ENCODE data around the gene CORO7.
A peak's percentile ranks its signal among the peaks of the same experiment; 100 is the strongest.
"Not testable (repeated sequence)": the region's sequence is repeated elsewhere in the genome, so short reads cannot be mapped to it uniquely, and the experiment has no call there.

The CORO7 gene

DNA sequence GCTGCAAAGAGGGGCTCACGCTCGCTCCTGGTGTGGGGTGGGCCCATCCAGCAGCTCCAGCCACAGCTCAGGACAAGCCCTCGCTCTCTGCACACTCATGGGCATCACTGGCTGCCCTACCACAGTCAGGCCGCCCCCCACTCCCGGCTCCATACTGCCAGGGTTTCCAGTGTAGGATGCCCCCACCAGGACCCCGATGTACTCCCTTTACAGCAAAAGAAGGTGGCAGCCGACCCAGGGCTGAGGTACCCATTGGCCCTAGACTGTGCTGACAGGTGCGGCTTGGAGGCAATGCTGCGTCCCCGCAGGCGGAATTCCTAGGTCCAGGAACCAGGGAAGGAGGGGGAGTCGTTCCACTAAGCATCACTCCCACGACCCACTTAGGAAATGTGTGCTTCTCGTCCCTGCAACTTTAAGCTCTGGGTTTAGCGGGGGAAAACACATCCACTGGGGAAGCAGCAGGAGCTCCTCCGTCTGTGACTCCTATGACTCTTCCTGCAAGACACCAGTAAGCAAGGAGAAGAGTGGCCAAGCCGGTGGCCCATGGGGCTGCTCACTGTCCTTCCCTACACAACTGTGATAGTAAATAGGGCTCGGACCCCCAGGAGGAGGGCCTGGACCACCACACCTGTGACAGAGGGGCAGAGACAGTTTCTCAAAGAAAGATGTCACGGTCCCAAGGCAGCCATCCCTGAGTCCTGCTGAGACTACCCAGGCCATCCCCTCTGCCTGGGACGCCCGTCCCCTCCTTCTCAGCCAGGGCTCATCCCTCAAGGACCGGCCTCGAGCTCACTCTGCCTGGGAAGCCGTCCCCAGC lies 13.1 kb downstream of the CORO7 start:
- DNase-seq (ENCODE audit: low read depth in 2 of 3, low spot score in 2 of 3): no peak

DNA sequence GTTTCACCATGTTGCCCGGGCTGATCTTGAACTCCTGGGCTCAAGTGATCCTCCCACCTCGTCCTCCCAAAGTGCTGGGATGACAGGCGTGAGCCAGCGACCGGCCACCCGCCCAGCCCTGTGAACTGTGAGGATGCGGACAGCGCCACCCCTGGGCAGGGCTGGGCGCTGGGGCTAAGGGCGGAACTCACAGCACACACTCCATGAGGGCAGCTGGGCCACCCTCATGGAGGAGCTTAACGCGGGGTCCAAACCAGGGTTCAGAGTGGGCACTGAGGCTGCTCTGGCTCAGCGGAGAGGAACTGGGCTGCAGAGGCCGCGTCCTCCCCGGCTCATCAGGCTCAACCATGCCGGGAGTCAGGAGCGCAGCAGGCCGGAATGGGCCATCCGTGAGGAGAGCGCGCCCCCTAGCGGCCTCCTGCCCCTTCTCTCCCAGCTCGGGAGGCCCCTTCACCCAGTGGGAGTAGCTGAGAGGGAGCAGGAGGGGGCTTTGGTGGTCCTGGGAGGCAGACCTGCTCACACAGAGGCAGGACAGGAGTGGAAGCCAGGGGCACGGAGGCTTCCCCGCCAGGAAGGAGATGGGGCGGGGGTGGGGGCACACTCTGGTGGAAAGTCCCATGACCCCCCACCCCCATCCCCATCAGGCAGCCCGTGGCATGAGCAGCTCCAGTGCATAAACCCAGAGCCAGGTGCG lies 13.8 kb downstream of the CORO7 start:
- peak in 2 of 3 experiments; percentile 58 to 67 for DNase-seq (ENCODE audit: low read depth in 2 of 3, low spot score in 2 of 3)

DNA sequence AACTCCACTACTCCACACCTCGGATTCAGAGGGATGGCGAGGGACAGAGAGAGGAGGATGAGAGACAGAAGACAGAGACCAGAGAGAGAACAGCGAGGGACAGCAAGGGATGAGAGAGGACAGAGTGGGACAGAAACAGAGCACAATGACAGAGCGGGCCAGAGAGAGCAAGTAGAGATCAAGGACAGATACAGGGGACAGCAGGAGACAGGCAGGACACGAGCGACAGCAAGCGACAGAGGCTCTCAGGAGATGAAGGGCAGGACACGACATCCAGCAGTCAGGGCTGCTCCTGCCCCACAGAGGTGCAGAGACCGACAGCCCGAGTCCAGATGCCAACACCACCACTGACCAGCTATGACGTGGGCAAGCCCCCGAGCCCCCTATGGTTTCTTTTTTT lies 14.9 kb downstream of the CORO7 start:
- no peak for DNase-seq (ENCODE audit: low read depth in 2 of 3, low spot score in 2 of 3)

DNA sequence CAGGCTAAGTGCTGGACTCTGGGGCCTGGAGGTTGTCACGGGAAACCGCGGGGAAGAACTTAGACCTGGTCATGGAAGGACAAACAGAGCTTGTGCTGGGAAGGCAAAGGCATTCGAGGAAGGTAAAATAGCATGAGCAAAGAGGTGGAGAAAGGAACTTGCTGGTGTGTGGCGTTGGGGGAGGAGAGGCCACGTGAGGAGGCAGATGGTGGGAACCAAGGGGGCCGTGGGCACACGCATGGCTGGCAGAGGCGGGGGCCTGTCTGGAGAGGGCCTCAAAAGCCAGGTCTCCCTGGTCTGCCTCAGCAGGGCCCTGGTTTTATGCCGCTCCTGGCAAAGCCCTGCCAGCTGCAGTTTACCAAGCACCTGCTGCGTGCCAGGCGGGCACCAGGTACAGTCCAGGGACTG lies 15.3 kb downstream of the CORO7 start:
- no peak for DNase-seq (ENCODE audit: low read depth in 2 of 3, low spot score in 2 of 3)

DNA sequence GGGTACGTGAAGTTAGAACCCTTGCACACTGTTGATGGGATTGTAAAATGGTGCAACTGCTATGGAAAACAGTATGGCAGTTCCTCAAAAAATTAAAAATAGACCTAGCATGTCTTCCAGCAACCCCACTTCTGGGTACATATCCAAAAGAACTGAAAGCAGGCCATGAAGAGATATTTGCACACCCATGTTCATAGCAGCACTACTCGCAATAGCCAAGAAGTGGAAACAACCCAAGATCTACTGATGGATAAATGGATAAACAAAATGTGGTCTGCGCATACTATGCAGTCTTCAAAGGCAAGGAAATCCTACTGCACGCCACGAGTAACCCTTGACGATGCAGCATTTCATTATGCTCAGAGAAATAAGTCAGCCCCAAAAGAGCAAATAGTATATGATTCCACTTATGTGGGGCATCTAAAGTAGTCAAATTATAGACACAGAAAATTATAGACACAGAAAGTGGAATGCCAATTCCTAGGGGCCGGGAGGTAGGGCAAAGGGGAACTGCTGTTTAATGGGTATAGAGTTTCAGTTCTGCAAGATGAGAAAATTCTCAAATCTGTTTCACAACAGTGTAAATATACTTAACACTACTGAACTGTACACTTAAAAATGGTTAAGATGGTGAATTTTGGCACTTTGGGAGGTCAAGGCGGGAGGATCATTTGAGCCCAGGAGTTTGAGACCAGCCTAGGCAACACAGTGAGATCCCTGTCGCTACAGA lies 17.2 kb downstream of the CORO7 start:
- no peak for DNase-seq (ENCODE audit: low read depth in 2 of 3, low spot score in 2 of 3)

DNA sequence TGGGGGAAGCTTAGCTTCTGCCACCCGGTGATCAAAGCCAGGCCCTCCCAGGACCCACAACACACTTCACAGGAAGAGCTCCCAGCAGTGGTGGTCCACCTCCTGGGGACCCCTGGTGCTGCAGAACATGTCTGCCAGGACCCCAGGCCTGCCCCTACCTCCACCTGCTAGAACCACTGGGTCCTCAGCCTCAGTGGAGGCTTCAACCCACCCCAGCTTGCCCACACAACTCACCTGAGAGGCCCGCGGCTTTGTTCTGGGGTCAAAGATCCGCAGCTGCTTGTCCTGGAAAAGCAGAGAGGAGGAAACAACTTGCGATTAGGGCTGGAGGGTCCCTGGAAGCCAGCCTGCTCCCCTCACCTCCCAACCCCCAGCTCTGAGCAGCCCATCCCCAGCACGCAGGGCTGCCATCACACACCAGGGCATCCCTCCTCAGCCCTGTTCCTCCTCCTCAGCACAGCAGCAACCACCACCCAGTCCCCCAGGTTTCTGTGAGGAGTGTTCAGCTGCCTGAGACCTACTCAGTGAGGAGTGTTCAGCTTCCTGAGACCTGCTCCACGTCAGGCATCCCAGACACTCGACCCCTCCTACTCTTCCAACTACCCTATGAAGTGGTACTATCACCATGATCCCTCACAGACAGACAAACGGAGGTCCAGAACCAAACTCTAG lies 21.2 kb downstream of the CORO7 start:
- DNase-seq (ENCODE audit: low read depth in 2 of 3, low spot score in 2 of 3): no peak

DNA sequence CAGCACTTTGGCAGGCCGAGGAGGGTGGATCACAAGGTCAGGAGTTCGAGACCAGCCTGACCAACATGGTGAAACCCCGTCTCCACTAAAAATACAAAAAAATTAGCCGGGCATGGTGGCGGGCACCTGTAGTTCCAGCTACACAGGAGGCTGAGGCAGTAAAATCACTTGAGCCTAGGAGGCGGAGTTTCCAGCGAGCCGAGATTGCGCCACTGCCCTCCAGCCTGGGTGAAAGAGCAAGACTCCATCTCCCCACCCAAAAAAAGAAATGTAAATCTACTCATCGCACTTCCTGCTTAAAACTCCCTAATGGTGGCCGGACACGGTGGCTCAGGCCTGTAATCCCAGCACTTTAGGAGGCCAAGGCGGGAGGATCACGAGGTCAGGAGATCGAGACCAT lies 22.5 kb downstream of the CORO7 start:
- not testable (repeated sequence) for DNase-seq (ENCODE audit: low read depth in 2 of 3, low spot score in 2 of 3)

DNA sequence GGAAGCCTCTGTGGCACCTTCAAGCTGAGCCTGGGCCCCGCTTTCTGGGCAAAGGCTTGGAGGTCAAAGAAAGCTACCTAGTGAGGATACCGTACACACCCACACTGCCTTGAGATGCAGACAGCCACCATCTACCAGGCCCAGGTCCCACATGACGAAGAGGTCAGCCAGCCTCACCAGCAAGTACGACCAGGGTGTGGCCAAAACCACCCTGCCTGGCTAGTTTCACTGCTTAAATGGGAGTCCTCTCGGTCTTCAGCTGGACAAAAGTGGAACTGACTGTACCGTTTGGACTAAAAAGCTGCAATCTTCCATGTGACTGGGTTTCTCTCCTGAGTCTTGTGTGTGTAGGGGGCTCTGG lies 23.2 kb downstream of the CORO7 start:
- DNase-seq (ENCODE audit: low read depth in 2 of 3, low spot score in 2 of 3): no peak

DNA sequence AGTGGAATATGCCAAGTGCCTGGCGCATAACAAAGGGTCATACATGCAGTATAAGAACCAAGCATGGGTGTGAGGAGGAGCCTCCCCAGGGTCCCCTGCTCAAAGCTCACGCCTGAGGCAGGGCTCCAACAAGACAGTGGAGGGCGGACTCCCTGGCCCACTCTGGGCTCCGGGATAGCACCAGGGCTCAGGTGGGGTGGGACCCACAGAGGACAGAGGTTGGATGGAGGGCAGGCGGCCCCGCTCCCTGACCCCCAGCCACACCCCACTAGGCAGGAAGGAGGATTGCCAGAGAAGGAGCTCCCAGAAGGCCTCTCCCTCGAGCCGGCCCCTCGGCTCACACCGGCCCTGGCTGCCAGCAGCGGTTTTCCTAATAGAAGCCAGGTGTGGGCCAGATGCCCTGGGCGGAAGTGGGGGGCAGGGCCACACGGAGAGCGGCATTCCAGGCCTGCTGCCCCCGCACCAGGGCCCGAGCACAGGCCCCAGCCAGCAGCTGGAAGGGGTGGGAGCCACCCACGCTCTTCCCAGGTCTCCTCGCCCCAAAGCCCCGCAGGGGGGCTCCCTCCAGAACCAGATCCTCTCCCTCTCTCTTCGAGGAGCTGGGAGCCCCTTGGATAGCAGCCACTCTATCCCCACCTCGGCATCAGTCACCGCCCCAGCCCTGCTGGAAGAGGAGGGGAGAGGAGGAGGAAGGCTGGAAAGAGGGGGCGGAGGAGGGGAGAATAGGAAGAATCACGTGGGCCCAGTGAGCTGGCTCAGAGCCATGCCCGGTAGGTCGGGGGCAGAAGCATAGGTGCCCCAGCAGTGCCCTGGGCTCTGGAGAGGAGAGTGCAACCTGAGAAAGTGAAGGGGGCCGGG lies 23.8 kb downstream of the CORO7 start:
- no peak for DNase-seq (ENCODE audit: low read depth in 2 of 3, low spot score in 2 of 3)

DNA sequence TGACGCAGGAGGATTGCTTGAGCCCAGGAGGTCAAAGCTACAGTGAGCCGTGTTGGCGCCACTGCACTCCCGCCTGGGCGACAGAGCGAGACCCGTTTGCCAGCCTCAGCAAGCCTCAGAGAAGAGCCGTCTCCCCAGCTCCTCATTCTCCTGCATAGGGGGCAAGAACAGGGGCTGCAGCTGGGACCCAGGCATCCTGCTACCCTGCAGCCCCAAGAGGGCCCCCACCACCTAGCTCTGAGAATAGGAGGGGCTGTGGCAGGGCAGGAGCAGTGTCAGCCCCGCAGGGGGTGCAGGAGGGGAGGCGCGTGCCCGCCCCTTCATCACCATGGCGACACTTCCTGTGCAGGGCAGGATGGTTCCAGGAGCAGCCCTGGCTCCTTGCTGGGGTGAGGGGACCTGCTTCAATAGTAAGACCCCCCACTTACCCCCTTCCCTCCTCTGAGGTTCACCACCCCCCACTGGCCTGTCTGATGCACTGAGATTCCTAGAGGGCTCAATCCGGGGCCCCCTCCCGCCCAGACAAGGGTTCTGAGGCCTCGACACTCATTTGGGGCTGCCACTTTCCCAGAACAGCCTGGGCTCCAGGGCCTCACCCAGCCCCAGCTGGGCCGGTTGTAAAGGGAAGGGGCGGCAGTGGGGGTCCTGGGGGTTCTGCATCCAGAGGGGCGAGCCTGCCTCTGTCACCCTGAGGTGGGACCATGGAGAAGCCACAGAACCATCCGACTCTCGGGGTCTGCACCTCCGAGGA lies 24.6 kb downstream of the CORO7 start:
- no peak for DNase-seq (ENCODE audit: low read depth in 2 of 3, low spot score in 2 of 3)

DNA sequence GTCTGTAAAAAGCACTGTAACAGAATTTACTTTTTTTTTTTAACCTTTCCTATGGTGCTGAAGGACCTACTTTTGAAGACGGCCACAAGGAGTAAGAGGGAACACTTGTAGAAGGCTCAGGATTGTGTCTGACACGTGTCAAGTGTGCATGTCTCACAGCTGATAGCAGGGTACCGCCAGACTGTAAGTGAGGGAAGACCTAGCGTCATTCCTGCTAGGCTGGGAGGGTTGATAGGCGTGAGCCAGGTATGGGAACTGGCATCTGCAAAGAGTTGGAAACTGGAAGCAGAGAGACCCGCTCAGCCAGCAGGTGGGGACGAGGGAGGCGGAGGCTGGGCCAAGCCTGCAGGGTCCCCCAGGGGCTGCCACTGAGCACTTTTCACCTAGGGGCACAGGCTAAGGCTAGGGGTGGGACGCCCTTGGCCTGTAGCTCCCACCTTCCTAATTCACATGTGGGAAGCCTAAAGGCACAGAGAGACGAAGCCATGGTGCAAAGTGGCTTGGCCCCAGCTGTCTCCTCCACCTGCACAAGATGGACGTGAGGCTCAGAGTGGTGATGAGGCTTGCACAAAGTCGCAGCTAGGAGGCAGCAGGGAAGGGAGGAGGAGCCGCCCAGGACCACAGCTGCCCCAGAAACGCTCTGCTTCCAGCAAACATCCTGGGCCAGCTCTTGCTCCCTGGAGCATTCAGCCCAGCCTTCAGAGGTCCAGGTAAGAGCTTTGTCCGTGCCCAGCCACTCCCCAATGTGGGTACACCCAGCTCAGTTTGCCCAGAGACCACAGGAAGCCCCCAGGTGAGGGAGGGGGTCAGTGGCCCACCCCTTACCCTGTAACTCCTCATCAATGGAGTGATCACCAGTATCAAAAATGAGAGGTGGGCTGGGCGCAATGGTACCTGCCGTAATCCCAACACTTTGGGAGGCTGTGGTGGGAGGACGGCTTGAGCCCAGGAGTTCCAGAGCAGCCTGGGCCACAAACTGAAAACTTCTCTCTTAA lies 25.8 kb downstream of the CORO7 start:
- DNase-seq (ENCODE audit: low read depth in 2 of 3, low spot score in 2 of 3): no peak

DNA sequence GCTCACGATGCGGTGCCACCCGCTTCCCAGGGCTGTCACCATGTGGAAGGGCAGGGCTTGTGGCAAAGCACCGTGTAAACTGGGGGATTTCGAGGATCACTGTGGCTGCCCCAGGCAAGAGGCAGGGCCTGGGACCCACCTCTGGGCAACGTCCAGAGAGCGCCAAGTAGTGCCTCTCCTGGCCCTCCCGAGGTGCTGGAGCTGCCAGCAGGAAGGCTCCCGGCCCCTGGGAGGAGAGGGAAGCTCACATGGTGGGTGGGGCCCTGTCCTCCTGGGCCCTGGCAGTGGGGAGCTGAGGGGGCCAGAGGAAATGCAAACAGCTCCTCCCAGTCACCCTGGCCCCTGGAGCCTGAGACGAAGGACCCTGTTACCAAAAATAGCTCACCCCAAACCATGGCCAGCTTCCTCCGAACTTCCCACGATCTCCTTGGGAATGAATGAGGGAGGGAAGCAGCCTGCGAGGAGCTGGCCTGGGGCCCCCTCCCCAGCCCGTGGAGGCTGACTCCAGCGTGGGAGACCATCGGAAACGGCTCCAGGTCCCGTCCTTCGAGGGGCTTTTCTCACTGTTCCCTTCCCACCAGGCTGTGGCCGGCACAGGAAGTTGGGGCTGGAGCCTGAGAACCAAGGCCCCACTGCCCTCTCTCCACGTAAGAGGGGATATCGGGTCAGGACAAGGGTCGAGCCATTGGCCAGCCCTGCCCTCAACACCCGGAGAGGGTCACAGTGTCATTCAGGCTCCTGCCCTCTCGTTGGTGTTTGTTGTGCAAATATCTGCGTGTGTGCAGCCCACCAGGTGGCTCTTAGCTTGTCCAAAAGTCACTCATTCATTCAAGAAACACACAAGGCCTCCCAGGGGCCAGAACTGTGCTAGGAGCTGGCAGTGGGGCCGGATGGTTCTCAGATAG lies 27.1 kb downstream of the CORO7 start:
- DNase-seq (ENCODE audit: low read depth in 2 of 3, low spot score in 2 of 3): no peak

DNA sequence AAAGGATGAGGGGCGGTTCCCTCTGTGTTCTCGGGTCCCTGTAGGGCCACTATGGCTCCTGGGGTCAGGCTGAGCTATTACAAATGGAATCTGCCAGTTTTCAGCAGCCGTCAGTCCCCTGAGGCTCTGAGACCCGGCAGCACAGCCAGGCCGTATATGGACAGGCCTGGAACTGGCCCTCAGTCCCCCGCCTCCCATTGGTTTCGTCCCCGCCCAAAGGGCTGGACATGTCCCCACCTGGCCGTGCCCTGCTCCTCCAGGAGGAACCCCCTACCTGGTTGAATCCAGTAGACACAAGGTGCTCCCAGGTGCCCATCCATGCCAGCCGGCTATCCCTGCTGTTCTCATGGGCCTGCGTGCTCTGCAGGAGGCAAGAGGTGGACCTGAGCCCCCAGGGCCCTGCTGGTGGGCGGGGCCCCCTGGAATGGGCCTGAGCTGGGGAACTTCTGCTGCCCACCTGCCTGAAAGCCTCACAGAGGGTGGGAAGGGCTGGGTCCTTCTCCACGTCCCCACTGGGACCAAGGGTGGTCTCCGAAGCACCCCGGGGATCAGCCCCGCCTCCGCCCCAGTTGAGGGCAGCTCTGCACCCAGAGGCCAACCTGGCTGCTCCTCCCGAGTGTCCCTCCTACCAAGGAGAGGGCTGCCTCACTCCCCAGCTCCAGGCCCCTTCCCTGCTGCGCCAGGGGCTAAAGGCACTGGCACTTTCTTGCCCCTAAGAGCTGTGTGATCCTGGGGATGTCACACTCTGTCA lies 27.9 kb downstream of the CORO7 start:
- no peak for DNase-seq (ENCODE audit: low read depth in 2 of 3, low spot score in 2 of 3)

DNA sequence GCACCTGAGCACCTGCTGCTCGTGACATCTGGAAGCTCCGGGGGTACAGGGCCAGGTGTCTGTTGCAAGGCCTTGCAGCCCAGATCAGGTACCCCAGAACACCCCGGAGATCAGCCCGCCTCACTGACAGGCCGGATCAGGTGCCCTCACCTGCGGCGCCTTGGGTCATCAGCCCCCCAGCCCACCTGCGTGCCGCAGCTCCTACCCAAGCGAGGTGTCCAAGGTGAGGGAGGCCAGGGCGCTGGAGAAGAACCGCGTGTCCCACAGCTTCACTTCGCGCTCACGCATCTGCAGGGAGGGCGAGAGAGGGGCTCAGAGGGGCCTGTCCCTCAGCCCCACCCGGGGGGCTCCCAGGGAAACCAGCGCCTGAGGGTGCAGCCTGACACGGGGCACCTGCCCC lies 28.6 kb downstream of the CORO7 start:
- no peak for DNase-seq (ENCODE audit: low read depth in 2 of 3, low spot score in 2 of 3)

DNA sequence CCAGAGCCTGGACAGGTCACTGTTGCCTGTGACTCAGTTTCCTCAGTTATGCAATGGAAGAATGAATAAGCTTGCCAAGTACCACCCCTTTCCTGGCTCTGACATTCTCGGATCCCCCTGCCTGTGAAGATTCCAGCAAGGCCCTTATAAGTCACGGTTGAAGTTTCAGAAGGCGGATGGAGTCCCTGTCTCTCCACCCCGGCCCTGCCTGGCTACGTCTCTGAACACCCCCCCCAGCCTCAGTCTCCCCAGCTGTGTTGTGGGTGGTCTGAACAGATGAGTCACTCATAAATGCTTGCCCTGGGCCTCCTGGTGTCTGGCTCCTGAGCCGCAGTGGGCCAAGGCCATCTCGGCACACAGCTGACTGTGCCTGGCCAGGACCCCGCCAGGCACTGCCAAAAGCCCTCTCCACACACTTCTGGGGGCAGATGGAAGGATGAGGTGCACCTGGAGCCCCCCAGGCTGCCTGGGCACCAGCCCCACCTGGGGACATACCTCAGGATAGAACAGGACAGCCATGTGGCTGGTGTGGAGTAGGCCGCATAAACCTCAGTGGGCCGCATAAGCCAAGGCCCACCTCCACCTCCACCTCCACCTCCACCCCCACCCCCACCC lies 29.3 kb downstream of the CORO7 start:
- no peak for DNase-seq (ENCODE audit: low read depth in 2 of 3, low spot score in 2 of 3)

DNA sequence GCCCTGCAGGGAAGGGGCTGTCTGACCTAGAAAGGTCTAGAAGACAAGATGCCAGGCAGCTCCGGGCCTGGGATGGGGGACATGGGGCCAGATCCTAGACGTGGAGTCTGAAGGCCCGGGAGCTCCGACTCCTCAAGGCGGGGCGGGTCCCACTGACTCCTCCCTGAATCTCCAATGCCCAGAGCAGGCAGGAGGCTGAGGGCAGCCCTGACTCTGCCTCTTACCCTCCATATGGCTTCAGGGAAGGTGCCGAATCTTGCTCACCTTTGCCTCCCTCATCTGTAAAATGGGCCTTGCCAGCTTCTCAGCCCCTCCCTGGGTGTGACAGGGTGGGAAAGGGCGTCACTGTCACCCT lies 30.0 kb downstream of the CORO7 start:
- DNase-seq (ENCODE audit: low read depth in 2 of 3, low spot score in 2 of 3): no peak
